Panc1 (cell line): ENCODE data around the gene NFX1.
"Not testable (repeated sequence)": the region's sequence is repeated elsewhere in the genome, so short reads cannot be mapped to it uniquely, and the experiment has no call there.

Experiments used
- POLR2AphosphoS5 ChIP-seq: IDR thresholded peaks from 2 replicates; pipeline ENCODE4 v1.6.1; 2012; ENCODE audit warnings: mild to moderate bottlenecking, low read depth, low read length, moderate library complexity
- TF ChIP-seq, protein P1 (sequence below): fragments of 450-650 bp; IDR thresholded peaks from 2 replicates; pipeline ENCODE4 v1.5.1; 2017; ENCODE audit warnings: mild to moderate bottlenecking

DNA sequence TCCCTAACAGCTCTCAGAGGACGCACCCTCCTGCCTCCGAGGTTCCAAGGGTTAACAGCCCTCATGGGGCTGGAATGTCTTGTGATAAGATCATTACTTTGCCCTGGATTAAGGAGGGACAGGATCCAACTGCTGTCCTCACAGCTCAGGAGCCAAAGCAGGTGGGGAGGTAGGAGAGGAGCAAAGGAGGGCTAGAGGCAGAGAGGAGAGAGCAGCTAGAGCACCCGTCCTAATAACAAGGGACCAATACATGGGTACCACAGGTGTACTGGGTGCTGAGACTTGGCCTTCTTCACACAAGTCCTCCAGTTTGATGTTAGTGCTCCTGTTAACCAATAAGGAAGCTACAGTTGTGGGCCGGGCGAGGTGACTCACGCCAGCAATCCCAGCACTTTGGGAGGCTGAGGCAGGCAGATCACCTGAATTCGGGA is 102.3 kb downstream of the NFX1 start:
- not testable (repeated sequence) for TF ChIP-seq POLR2AphosphoS5
- TF ChIP-seq, protein P1, sequence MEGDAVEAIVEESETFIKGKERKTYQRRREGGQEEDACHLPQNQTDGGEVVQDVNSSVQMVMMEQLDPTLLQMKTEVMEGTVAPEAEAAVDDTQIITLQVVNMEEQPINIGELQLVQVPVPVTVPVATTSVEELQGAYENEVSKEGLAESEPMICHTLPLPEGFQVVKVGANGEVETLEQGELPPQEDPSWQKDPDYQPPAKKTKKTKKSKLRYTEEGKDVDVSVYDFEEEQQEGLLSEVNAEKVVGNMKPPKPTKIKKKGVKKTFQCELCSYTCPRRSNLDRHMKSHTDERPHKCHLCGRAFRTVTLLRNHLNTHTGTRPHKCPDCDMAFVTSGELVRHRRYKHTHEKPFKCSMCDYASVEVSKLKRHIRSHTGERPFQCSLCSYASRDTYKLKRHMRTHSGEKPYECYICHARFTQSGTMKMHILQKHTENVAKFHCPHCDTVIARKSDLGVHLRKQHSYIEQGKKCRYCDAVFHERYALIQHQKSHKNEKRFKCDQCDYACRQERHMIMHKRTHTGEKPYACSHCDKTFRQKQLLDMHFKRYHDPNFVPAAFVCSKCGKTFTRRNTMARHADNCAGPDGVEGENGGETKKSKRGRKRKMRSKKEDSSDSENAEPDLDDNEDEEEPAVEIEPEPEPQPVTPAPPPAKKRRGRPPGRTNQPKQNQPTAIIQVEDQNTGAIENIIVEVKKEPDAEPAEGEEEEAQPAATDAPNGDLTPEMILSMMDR: not testable (repeated sequence)
